Parathyroid adenoma (tissue), 2 donors: ENCODE data around the gene SLC7A6OS.

ENCODE experiments used
- H2AFZ ChIP-seq: fragments of 300-600 bp; sonication (generic); one replicate; pipeline ENCODE4 v1.7.0; 2017; ENCODE audit warnings: antibody characterized with exemption, mild to moderate bottlenecking
- H3K27ac ChIP-seq: fragments of 300-600 bp; sonication (generic); one replicate; pipeline ENCODE4 v1.7.0; 2017
- H3K27me3 ChIP-seq: fragments of 300-600 bp; sonication (generic); one replicate; pipeline ENCODE4 v1.7.0; 2017; ENCODE audit warnings: low read length; ENCODE audit not compliant: control insufficient read depth, insufficient read depth
- H3K36me3 ChIP-seq: fragments of 300-600 bp; sonication (generic); one replicate; pipeline ENCODE4 v1.7.0; 2017; ENCODE audit warnings: low read length; ENCODE audit not compliant: control insufficient read depth, insufficient read depth
- H3K4me1 ChIP-seq: fragments of 300-600 bp; sonication (generic); one replicate; pipeline ENCODE4 v1.7.0; 2017; ENCODE audit warnings: control low read depth
- H3K4me2 ChIP-seq: fragments of 300-600 bp; sonication (generic); one replicate; pipeline ENCODE4 v1.7.0; 2017; ENCODE audit warnings: low read length
- H3K4me3 ChIP-seq: fragments of 300-600 bp; sonication (generic); one replicate; pipeline ENCODE4 v1.7.0; 2017; ENCODE audit warnings: low read depth, low read length
- H3K79me2 ChIP-seq: fragments of 300-600 bp; sonication (generic); one replicate; pipeline ENCODE4 v1.7.0; 2017; ENCODE audit warnings: control low read depth
- H3K9ac ChIP-seq: fragments of 300-600 bp; sonication (generic); one replicate; pipeline ENCODE4 v1.7.0; 2017; ENCODE audit warnings: mild to moderate bottlenecking
- H3K9me3 ChIP-seq: fragments of 300-600 bp; sonication (generic); one replicate; pipeline ENCODE4 v1.7.0; 2017; ENCODE audit warnings: low read length; ENCODE audit not compliant: control insufficient read depth
- CTCF ChIP-seq: fragments of 300-600 bp; sonication (generic); IDR thresholded peaks from one replicate; pipeline ENCODE4 v1.7.0; 2017; ENCODE audit warnings: antibody characterized with exemption, mild to moderate bottlenecking
- donor health status: primary hyperparathyroidism.

Gene SLC7A6OS

GRCh38 chr16:68281368-68282063 is 29.2 kb downstream of the SLC7A6OS start:
- no peaks in the 10 kb centered on the region for H3K4me1 ChIP-seq
- no peak overlapping the region for H3K4me2 ChIP-seq
- H3K79me2 ChIP-seq, result no peaks in the 10 kb centered on the region
- no peak overlapping the region for H2AFZ ChIP-seq
- no peak for TF ChIP-seq CTCF
- no peaks in the 10 kb centered on the region for H3K36me3 ChIP-seq
- H3K27me3 ChIP-seq, result no peaks in the 10 kb centered on the region
- H3K27ac ChIP-seq, result no peak overlapping the region
- H3K9ac ChIP-seq, result no peak overlapping the region
- H3K4me3 ChIP-seq, result no peak overlapping the region
- no peaks in the 10 kb centered on the region for H3K9me3 ChIP-seq

GRCh38 chr16:68279726-68280558 is 30.8 kb downstream of the SLC7A6OS start:
- Histone ChIP-seq H3K9ac (no peak overlapping the region), H3K4me1 (no peaks in the 10 kb centered on the region), H3K27ac (no peak overlapping the region)

GRCh38 chr16:68276223-68276622 is 34.5 kb downstream of the SLC7A6OS start:
- Histone ChIP-seq H3K4me3 (no peak overlapping the region), H3K36me3 (no peaks in the 10 kb centered on the region), H3K9ac (no peak overlapping the region), H3K9me3 (no peaks in the 10 kb centered on the region), H3K27me3 (no peaks in the 10 kb centered on the region), H3K4me2 (no peak overlapping the region), H3K4me1 (peaks cover 3% of the 10 kb centered on the region), H2AFZ (no peak overlapping the region), H3K79me2 (no peaks in the 10 kb centered on the region), H3K27ac (no peak overlapping the region)
- no peak for TF ChIP-seq CTCF

More at GRCh38 chr16:68279726-68280558, 30.8 kb downstream of the SLC7A6OS start:
- no peaks in the 10 kb centered on the region for H3K9me3 ChIP-seq
- no peak overlapping the region for H2AFZ ChIP-seq
- TF ChIP-seq CTCF, result no peak
- no peaks in the 10 kb centered on the region for H3K36me3 ChIP-seq
- no peaks in the 10 kb centered on the region for H3K27me3 ChIP-seq
- H3K4me2 ChIP-seq, result no peak overlapping the region
- H3K79me2 ChIP-seq, result no peaks in the 10 kb centered on the region
- H3K4me3 ChIP-seq, result no peak overlapping the region

GRCh38 chr16:68275611-68276191 is 35.0 kb downstream of the SLC7A6OS start:
- no peak overlapping the region for H3K27ac ChIP-seq
- no peaks in the 10 kb centered on the region for H3K9me3 ChIP-seq
- peaks cover 3% of the 10 kb centered on the region for H3K4me1 ChIP-seq
- no peaks in the 10 kb centered on the region for H3K79me2 ChIP-seq
- no peak overlapping the region for H3K9ac ChIP-seq
- H3K36me3 ChIP-seq, result no peaks in the 10 kb centered on the region
- no peak overlapping the region for H3K4me2 ChIP-seq
- no peak overlapping the region for H2AFZ ChIP-seq
- no peaks in the 10 kb centered on the region for H3K27me3 ChIP-seq
- no peak for TF ChIP-seq CTCF
- no peak overlapping the region for H3K4me3 ChIP-seq
